A549 (cell line): ENCODE data around the gene EPS8L1. TPM values are rescaled to one million over a fixed set of nuclear protein-coding genes. Genes with fewer than 3 reads are reported as not detected.

ENCODE experiments used
- ATAC-seq, 2 experiments: fragments of 200-7000 bp in 1 of 2; fragments of >200 bp in 1 of 2; cut with Nextera tagmentation in 1 of 2; cut with Tn5 transposase in 1 of 2; 3 replicates each; pipeline versions ENCODE4 v1.8.0 to v1.9.1; 2018 to 2020; ENCODE audit warnings: mild to moderate bottlenecking in 1 of 2, moderate library complexity in 1 of 2
- CTCF ChIA-PET: fragments of 300-600 bp; sonication (Branson Sonifier 250); formaldehyde crosslinking; extraction: SDS; loops from one replicate; lab custom pipeline; 2021; ENCODE audit warnings: antibody characterized with exemption, inconsistent platforms; lab: Yijun Ruan, JAX
- POLR2A ChIA-PET: fragments of 350-600 bp; formaldehyde crosslinking; extraction: SDS; loops from one replicate; lab custom pipeline; 2021; ENCODE audit warnings: antibody characterized with exemption, inconsistent platforms; lab: Yijun Ruan, JAX
- DNase-seq, 2 experiments: peaks; one replicate each; pipeline versions ENCODE4 v3.0.0 to v3.0.0-alpha.2; 2011 to 2016; ENCODE audit warnings: low read depth in 1 of 2, low spot score in 1 of 2
- FAIRE-seq: peaks from 2 replicates; lab custom pipeline; 2011; peaks lifted over from hg19 to GRCh38; lab: Jason Lieb, UNC
- H3K27ac ChIP-seq, 2 experiments: fragments of >200 bp; sonication (Bioruptor Twin); formaldehyde crosslinking; 3 replicates each; pipeline ENCODE4 v1.5.1; 2016 to 2017
- H3K4me1 ChIP-seq: fragments of >200 bp; sonication (Bioruptor Twin); formaldehyde crosslinking; 3 replicates; pipeline ENCODE4 v1.6.1; 2016
- H3K4me2 ChIP-seq: fragments of >200 bp; sonication (Bioruptor Twin); formaldehyde crosslinking; 3 replicates; pipeline ENCODE4 v1.6.1; 2016
- H3K4me3 ChIP-seq: fragments of >200 bp; sonication (Bioruptor Twin); formaldehyde crosslinking; 3 replicates; pipeline ENCODE4 v1.5.1; 2016
- H3K9me3 ChIP-seq: fragments of >200 bp; sonication (Bioruptor Twin); formaldehyde crosslinking; 3 replicates; pipeline ENCODE4 v1.6.1; 2016
- ATOH8 ChIP-seq: fragments of 250-450 bp; sonication (Bioruptor Pico); IDR thresholded peaks from 2 replicates; pipeline ENCODE4 v1.5.0; 2020; ENCODE audit warnings: low read depth, mild to moderate bottlenecking, moderate library complexity
- CBX2 ChIP-seq: fragments of 200-600 bp; sonication (generic); IDR thresholded peaks from 2 replicates; pipeline ENCODE4 v1.6.1; 2016; ENCODE audit warnings: low read depth, mild to moderate bottlenecking, borderline replicate concordance
- CEBPB ChIP-seq, 2 experiments: fragments of >200 bp in 1 of 2; sonication (Bioruptor Twin) in 1 of 2; formaldehyde crosslinking in 1 of 2; IDR thresholded peaks; 2 replicates each; pipeline ENCODE4 v1.6.1; 2012 to 2016
- CHD2 ChIP-seq: fragments of 150-350 bp; IDR thresholded peaks from 2 replicates; pipeline ENCODE4 v1.6.1; 2014; ENCODE audit warnings: low read length; ENCODE audit not compliant: partially characterized antibody
- EHF ChIP-seq: fragments of 250-450 bp; sonication (Bioruptor Pico); IDR thresholded peaks from 2 replicates; pipeline ENCODE4 v1.5.0; 2020; ENCODE audit warnings: mild to moderate bottlenecking
- ELK1 ChIP-seq: fragments of 150-350 bp; IDR thresholded peaks from 2 replicates; pipeline ENCODE4 v1.6.1; 2014; ENCODE audit warnings: low read depth, mild to moderate bottlenecking, low read length
- FOSB ChIP-seq: fragments of 250-450 bp; sonication (Bioruptor Pico); IDR thresholded peaks from 2 replicates; pipeline ENCODE4 v1.5.0; 2020; ENCODE audit warnings: mild to moderate bottlenecking, moderate library complexity
- FOSL2 ChIP-seq, 2 experiments: fragments of 450-650 bp in 1 of 2; fragments of >200 bp in 1 of 2; sonication (Bioruptor Twin) in 1 of 2; formaldehyde crosslinking; IDR thresholded peaks; 2 replicates each; pipeline versions ENCODE4 v1.5.0 to v1.6.1; 2016 to 2020; ENCODE audit warnings: mild to moderate bottlenecking in 1 of 2, moderate library complexity in 1 of 2
- HOXA7 ChIP-seq: fragments of 250-450 bp; sonication (Bioruptor Pico); IDR thresholded peaks from 2 replicates; pipeline ENCODE4 v1.5.0; 2020; ENCODE audit warnings: mild to moderate bottlenecking, moderate library complexity
- HOXB13 ChIP-seq: fragments of 250-450 bp; sonication (Bioruptor Pico); IDR thresholded peaks from 2 replicates; pipeline ENCODE4 v1.5.0; 2020; ENCODE audit warnings: low read depth, mild to moderate bottlenecking, moderate library complexity
- JUN ChIP-seq, 2 experiments: fragments of >200 bp; sonication (Bioruptor Twin); formaldehyde crosslinking; IDR thresholded peaks; 2 replicates in 1 of 2; 3 replicates in 1 of 2; pipeline ENCODE4 v1.6.1; 2016 to 2017
- KDM5A ChIP-seq: fragments of 200-600 bp; sonication (generic); IDR thresholded peaks from 2 replicates; pipeline ENCODE4 v1.6.1; 2016; ENCODE audit warnings: antibody characterized with exemption, mild to moderate bottlenecking
- MAFK ChIP-seq: fragments of 450-650 bp; IDR thresholded peaks from 2 replicates; pipeline ENCODE4 v1.6.1; 2014; ENCODE audit not compliant: partially characterized antibody
- MAZ ChIP-seq: fragments of 150-350 bp; IDR thresholded peaks from 2 replicates; pipeline ENCODE4 v1.6.1; 2014; ENCODE audit warnings: antibody characterized with exemption, low read depth, low read length, borderline replicate concordance
- NR3C1 ChIP-seq: fragments of >200 bp; sonication (Bioruptor Twin); formaldehyde crosslinking; IDR thresholded peaks from 3 replicates; pipeline ENCODE4 v1.6.1; 2017
- PBX3 ChIP-seq: IDR thresholded peaks from 2 replicates; pipeline ENCODE4 v1.6.1; 2012
- POLR2AphosphoS2 ChIP-seq: conservative IDR thresholded peaks from 2 replicates; pipeline ENCODE4 v1.6.1; 2012; ENCODE audit warnings: low read length, improper control_type of control experiment, inconsistent platforms
- RCOR1 ChIP-seq: fragments of 150-350 bp; IDR thresholded peaks from 2 replicates; pipeline ENCODE4 v1.6.1; 2014; ENCODE audit warnings: antibody characterized with exemption, low read length, low read depth
- RFX5 ChIP-seq: fragments of 450-650 bp; IDR thresholded peaks from 2 replicates; pipeline ENCODE4 v1.7.1; 2014; ENCODE audit warnings: antibody characterized with exemption, mild to moderate bottlenecking, moderate library complexity
- TFCP2L1 ChIP-seq: fragments of 250-450 bp; sonication (Bioruptor Pico); IDR thresholded peaks from 2 replicates; pipeline ENCODE4 v1.5.0; 2021; ENCODE audit warnings: mild to moderate bottlenecking
- TP53 ChIP-seq: fragments of 250-450 bp; sonication (Bioruptor Pico); IDR thresholded peaks from 2 replicates; pipeline ENCODE4 v1.5.0; 2021; ENCODE audit warnings: mild to moderate bottlenecking, moderate library complexity
- ZC3H11A ChIP-seq: fragments of 450-650 bp; IDR thresholded peaks from 2 replicates; pipeline ENCODE4 v1.6.1; 2014; ENCODE audit warnings: antibody characterized with exemption, mild to moderate bottlenecking
- WGBS: methylation state at CpG from one replicate; pipeline ENCODE4 v1.1.6; 2017; ENCODE audit errors: missing lambda C conversion rate; 5-methylcytosine and 5-hydroxymethylcytosine counted together
- polyA plus RNA-seq, 4 experiments: library from polyadenylated mRNA; depleted of rRNA in 3 of 4; stranded (reverse); fragments of >200 nt; fragmentation: RNase III in 1 of 4; extraction: RNeasy Plus Mini Kit Qiagen cat#74134 plus additional on column Dnase treatment in 1 of 4; gene quantifications; 2 replicates in 3 of 4; 3 replicates in 1 of 4; pipeline ENCODE4 v1.2.3, GENCODE V29; 2011 to 2017
- TF ChIP-seq, protein P1 (sequence below): fragments of >200 bp; sonication (Bioruptor Twin); formaldehyde crosslinking; IDR thresholded peaks from 3 replicates; pipeline ENCODE4 v1.5.1; 2016
- TF ChIP-seq, protein P2 (sequence below): IDR thresholded peaks from 2 replicates; pipeline ENCODE4 v1.6.1; 2012; ENCODE audit warnings: low read depth, borderline replicate concordance

Gene EPS8L1
- polyA plus RNA-seq, 2 of the 4 experiments (the other 2 are of a cell fraction): 3.7 to 3.8 TPM

GRCh38 chr19:55134736-55135135, 59.1 kb downstream of the EPS8L1 start:
- ChIA-PET POLR2A (no interaction called here), CTCF (interaction anchor here (0.6 to 5.1 kb wide), 3 partner anchors 26 to 51 kb away, joined by 3 to 25 read pairs (median 4); no protein-coding TSS in a partner anchor)
- Histone ChIP-seq H3K4me1 (no peaks in the 10 kb centered on the region), H3K4me2 (no peak overlapping the region), H3K9me3 (no peaks in the 10 kb centered on the region), H3K27ac (no peak overlapping the region), H3K4me3 (no peak overlapping the region)
- DNase-seq (no peak), FAIRE-seq (no peak), ATAC-seq (no peak)
- 66% methylated on average over 1 of the region's 3 CpGs for WGBS
- no peak for TF ChIP-seq MAZ
- no peak for TF ChIP-seq TP53 (CRISPR knock-in tag)
- no peak for TF ChIP-seq RCOR1
- no peak for TF ChIP-seq POLR2AphosphoS2
- TF ChIP-seq, protein P1, sequence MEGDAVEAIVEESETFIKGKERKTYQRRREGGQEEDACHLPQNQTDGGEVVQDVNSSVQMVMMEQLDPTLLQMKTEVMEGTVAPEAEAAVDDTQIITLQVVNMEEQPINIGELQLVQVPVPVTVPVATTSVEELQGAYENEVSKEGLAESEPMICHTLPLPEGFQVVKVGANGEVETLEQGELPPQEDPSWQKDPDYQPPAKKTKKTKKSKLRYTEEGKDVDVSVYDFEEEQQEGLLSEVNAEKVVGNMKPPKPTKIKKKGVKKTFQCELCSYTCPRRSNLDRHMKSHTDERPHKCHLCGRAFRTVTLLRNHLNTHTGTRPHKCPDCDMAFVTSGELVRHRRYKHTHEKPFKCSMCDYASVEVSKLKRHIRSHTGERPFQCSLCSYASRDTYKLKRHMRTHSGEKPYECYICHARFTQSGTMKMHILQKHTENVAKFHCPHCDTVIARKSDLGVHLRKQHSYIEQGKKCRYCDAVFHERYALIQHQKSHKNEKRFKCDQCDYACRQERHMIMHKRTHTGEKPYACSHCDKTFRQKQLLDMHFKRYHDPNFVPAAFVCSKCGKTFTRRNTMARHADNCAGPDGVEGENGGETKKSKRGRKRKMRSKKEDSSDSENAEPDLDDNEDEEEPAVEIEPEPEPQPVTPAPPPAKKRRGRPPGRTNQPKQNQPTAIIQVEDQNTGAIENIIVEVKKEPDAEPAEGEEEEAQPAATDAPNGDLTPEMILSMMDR: no peak
- no peak for TF ChIP-seq NR3C1
- TF ChIP-seq ATOH8 (CRISPR knock-in tag): no peak
- TF ChIP-seq, protein P2, sequence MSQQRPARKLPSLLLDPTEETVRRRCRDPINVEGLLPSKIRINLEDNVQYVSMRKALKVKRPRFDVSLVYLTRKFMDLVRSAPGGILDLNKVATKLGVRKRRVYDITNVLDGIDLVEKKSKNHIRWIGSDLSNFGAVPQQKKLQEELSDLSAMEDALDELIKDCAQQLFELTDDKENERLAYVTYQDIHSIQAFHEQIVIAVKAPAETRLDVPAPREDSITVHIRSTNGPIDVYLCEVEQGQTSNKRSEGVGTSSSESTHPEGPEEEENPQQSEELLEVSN: no peak
- TF ChIP-seq MAFK: no peak
- TF ChIP-seq, all 56 proteins: peak for 0

GRCh38 chr19:55136399-55137102, 60.9 kb downstream of the EPS8L1 start:
- Histone ChIP-seq H3K27ac (no peak overlapping the region), H3K9me3 (no peaks in the 10 kb centered on the region), H3K4me1 (no peaks in the 10 kb centered on the region), H3K4me3 (no peak overlapping the region), H3K4me2 (no peak overlapping the region)
- ChIA-PET POLR2A (interaction anchor here (0.5 kb wide), 1 partner anchor 121 kb away, joined by 5 read pairs; no protein-coding TSS in a partner anchor), CTCF (interaction anchor here (0.7 to 5.1 kb wide), 18 partner anchors 9 to 497 kb away, joined by 3 to 25 read pairs (median 4); partner anchors contain the start of genes DNAAF3, PPP1R12C and TMEM238)
- ATAC-seq (no peak), DNase-seq (no peak), FAIRE-seq (no peak)
- no peak for TF ChIP-seq MAZ
- no peak for TF ChIP-seq PBX3
- no peak for TF ChIP-seq CEBPB (IDR thresholded peaks at IDR 0.05)
- no peak for TF ChIP-seq HOXA7 (CRISPR knock-in tag)
- TF ChIP-seq CBX2: no peak
- no peak for TF ChIP-seq MAFK
- TF ChIP-seq NR3C1: no peak
- TF ChIP-seq, protein P1: no peak
- no peak for TF ChIP-seq CHD2
- no peak for TF ChIP-seq FOSL2 (IDR thresholded peaks at IDR 0.05)
- TF ChIP-seq FOSL2 (CRISPR knock-in tag; IDR thresholded peaks at IDR 0.05): no peak
- no peak for TF ChIP-seq RFX5
- TF ChIP-seq TFCP2L1 (CRISPR knock-in tag): no peak
- TF ChIP-seq EHF (CRISPR knock-in tag): no peak
- TF ChIP-seq KDM5A: no peak
- TF ChIP-seq POLR2AphosphoS2: no peak
- TF ChIP-seq JUN (IDR thresholded peaks at IDR 0.05): no peak
- no peak for TF ChIP-seq ZC3H11A
- no peak for TF ChIP-seq FOSB (CRISPR knock-in tag)
- no peak for TF ChIP-seq HOXB13 (CRISPR knock-in tag)
- no peak for TF ChIP-seq ELK1
- 91% methylated on average over 17 of the region's 17 CpGs for WGBS
